Testis (tissue), 3 donors: ENCODE measurements around the gene NR2F6. TPM values are rescaled to one million over a fixed set of nuclear protein-coding genes. Genes with fewer than 3 reads are reported as not detected.
"Not testable (repeated sequence)": the region's sequence is repeated elsewhere in the genome, so short reads cannot be mapped to it uniquely, and the experiment has no call there.

Source experiments
- DNase-seq: peaks from one replicate; pipeline ENCODE4 v3.0.0-alpha.2; 2019
- H3K27ac ChIP-seq, 2 donors: fragments of 200-600 bp; sonication (generic); one replicate each; pipeline ENCODE4 v1.5.1; 2019
- H3K27me3 ChIP-seq: fragments of 200-600 bp; sonication (generic); one replicate; pipeline ENCODE4 v1.5.1; 2019
- H3K36me3 ChIP-seq: fragments of 200-600 bp; sonication (generic); one replicate; pipeline ENCODE4 v1.5.1; 2017; ENCODE audit warnings: low read depth; ENCODE audit errors: missing control alignments
- H3K4me1 ChIP-seq: fragments of 200-600 bp; sonication (generic); one replicate; pipeline ENCODE4 v1.5.1; 2019
- H3K4me3 ChIP-seq, 2 donors: fragments of 200-600 bp; sonication (generic); one replicate each; pipeline ENCODE4 v1.5.1; 2017 to 2019
- H3K9me3 ChIP-seq: fragments of 200-600 bp; sonication (generic); one replicate; pipeline ENCODE4 v1.5.1; 2017
- POLR2A ChIP-seq: fragments of 450-650 bp; IDR thresholded peaks from one replicate; pipeline ENCODE4 v1.6.1; 2017; ENCODE audit warnings: antibody characterized with exemption, mild to moderate bottlenecking, moderate library complexity
- WGBS, 2 donors: methylation state at CpG; one replicate each; pipeline ENCODE4 v1.1.5; 2018; 5-methylcytosine and 5-hydroxymethylcytosine counted together
- intact Hi-C: fragments of 100-400 bp; cut with DNase I; formaldehyde crosslinking; loops from one replicate; pipeline ENCODE4 v1.15.1; 2023; ENCODE audit warnings: low total_unique reads
- polyA plus RNA-seq: library from polyadenylated mRNA; stranded (reverse); fragments of 350-450 nt; fragmentation: Illumina TruSeq; extraction: RNeasy Lipid Tissue Mini Kit (QIAGEN cat#74804); gene quantifications from one replicate; pipeline ENCODE4 v1.2.3, GENCODE V29; 2014; ENCODE audit warnings: low read depth, low replicate concordance; ENCODE audit not compliant: insufficient read depth
- total RNA-seq, 2 donors: library from RNA; depleted of rRNA; stranded (reverse); fragments of >200 nt; gene quantifications; one replicate each; pipeline ENCODE4 v1.2.3, GENCODE V29; 2016
- TF ChIP-seq, protein P1 (sequence below), 3 experiments: fragments of 450-650 bp in 2 of 3; fragments of 200-600 bp in 1 of 3; sonication (generic) in 1 of 3; IDR thresholded peaks; one replicate each; pipeline ENCODE4 v1.5.1; 2016 to 2019; ENCODE audit warnings: antibody characterized with exemption in 3 of 3, mild to moderate bottlenecking in 2 of 3, moderate library complexity in 1 of 3

NR2F6 gene
- total and polyA plus RNA-seq, 3 donors from 2014 or later: 20.4 to 71.8 (median 63.1) TPM

DNA sequence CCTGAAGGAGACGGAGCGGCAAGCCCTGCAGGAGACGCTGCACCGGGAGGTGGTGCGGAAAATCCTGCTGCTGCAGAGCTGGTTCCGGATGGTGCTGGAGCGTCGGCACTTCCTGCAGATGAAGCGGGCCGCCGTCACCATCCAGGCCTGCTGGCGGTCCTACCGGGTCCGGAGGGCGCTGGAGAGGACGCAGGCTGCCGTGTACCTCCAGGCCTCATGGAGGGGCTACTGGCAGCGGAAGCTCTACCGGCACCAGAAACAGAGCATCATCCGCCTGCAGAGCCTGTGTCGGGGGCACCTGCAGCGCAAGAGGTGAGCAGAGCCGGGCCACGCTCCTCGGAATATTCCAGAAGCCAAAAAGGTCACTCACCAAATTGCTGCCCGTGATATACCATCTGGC, 53.0 kb downstream of the NR2F6 start:
- Histone ChIP-seq H3K4me3 (no peak overlapping the region), H3K9me3 (no peaks in the 10 kb centered on the region), H3K36me3 (no peaks in the 10 kb centered on the region), H3K27ac (no peak overlapping the region), H3K4me1 (no peaks in the 10 kb centered on the region), H3K27me3 (no peaks in the 10 kb centered on the region)
- intact Hi-C loops: no loop called here
- TF ChIP-seq POLR2A: no peak
- TF ChIP-seq, protein P1, sequence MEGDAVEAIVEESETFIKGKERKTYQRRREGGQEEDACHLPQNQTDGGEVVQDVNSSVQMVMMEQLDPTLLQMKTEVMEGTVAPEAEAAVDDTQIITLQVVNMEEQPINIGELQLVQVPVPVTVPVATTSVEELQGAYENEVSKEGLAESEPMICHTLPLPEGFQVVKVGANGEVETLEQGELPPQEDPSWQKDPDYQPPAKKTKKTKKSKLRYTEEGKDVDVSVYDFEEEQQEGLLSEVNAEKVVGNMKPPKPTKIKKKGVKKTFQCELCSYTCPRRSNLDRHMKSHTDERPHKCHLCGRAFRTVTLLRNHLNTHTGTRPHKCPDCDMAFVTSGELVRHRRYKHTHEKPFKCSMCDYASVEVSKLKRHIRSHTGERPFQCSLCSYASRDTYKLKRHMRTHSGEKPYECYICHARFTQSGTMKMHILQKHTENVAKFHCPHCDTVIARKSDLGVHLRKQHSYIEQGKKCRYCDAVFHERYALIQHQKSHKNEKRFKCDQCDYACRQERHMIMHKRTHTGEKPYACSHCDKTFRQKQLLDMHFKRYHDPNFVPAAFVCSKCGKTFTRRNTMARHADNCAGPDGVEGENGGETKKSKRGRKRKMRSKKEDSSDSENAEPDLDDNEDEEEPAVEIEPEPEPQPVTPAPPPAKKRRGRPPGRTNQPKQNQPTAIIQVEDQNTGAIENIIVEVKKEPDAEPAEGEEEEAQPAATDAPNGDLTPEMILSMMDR (IDR thresholded peaks at IDR 0.05): no peak
- no peak for DNase-seq
- WGBS, 2 donors: 95 to 96% methylated on average over 22 to 26 of the region's 26 CpGs

DNA sequence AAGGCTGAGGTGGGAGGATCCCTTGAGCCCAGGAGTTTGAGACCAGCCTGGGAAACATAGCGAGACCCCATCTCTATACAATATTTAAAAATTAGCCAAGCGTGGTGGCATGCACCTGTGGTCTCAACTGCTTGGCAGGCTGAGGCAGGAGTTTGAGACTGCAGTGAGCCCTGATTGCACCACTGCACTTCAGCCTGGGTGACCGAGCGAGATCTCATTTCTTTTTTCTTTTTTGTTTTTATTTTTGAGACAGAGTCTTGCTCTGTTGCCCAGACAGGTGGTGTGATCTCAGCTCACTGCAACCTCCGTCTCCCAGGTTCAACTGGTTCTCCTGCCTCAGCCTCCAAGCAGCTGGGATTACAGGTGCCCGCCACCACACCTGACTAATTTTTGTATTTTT, 54.0 kb downstream of the NR2F6 start:
- H3K4me3 ChIP-seq, H3K9me3 ChIP-seq, H3K36me3 ChIP-seq, DNase-seq, H3K27ac ChIP-seq, H3K4me1 ChIP-seq, intact Hi-C loops, H3K27me3 ChIP-seq: not testable (repeated sequence)
- WGBS, 2 donors: 86 to 96% methylated on average over 6 of the region's 6 CpGs

DNA sequence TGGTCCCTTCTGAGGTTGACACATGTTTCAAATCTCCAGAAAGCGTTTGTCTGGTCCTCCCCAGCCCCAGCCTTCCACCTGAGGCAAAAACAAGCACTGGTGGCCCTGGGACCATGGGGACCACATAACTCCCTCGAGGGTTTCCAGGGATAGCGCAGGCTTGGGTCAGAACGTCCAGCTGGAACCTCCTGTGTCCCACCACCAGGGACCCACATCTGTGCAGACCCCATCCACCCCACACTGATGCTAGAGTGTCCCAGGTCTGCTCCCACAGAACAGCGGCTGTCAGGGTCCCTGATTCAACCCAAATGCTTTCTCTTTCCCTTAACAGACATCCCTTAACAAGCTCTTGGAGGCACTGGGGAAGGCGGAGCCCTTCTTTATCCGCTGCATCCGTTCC, 60.1 kb downstream of the NR2F6 start:
- intact Hi-C loops: no loop called here
- no peaks in the 10 kb centered on the region for H3K27me3 ChIP-seq
- no peaks in the 10 kb centered on the region for H3K4me1 ChIP-seq
- H3K36me3 ChIP-seq: no peaks in the 10 kb centered on the region
- no peak overlapping the region for H3K27ac ChIP-seq
- 72 to 90% methylated on average over 6 to 8 of the region's 8 CpGs for WGBS, 2 donors
- H3K4me3 ChIP-seq: no peak overlapping the region
- TF ChIP-seq, protein P1 (IDR thresholded peaks at IDR 0.05): no peak
- no peak for TF ChIP-seq POLR2A
- H3K9me3 ChIP-seq: no peaks in the 10 kb centered on the region
- DNase-seq: no peak

DNA sequence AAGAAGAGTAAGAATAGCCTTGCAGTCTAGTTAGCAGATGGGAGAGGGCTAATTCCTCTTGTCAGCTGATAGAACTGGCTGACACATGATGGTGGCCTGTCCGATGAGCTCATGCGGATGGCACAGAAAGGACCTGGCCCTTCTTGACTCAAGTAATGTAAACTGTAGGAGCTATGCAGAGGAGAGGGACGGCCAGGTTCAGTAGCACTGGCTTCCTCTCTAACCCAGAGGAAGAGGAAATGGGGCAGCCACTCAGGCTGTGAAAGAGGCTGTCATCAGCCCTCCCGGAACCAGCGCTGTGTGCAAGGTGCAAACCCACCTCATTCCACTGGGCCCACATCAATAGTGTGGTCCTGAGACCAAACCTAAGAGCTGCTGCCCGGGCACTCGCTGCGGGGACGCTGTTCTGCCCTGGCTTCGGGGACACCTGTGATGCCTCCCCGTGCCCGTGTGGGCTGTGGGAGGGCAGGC, 61.3 kb downstream of the NR2F6 start:
- no peaks in the 10 kb centered on the region for H3K27me3 ChIP-seq
- H3K4me1 ChIP-seq: no peaks in the 10 kb centered on the region
- H3K27ac ChIP-seq: no peak overlapping the region
- intact Hi-C loops: no loop called here
- TF ChIP-seq, protein P1 (IDR thresholded peaks at IDR 0.05): no peak
- no peak for TF ChIP-seq POLR2A
- no peak overlapping the region for H3K4me3 ChIP-seq
- 84 to 96% methylated on average over 5 to 11 of the region's 12 CpGs for WGBS, 2 donors
- H3K9me3 ChIP-seq: no peaks in the 10 kb centered on the region
- no peak for DNase-seq
- no peaks in the 10 kb centered on the region for H3K36me3 ChIP-seq

DNA sequence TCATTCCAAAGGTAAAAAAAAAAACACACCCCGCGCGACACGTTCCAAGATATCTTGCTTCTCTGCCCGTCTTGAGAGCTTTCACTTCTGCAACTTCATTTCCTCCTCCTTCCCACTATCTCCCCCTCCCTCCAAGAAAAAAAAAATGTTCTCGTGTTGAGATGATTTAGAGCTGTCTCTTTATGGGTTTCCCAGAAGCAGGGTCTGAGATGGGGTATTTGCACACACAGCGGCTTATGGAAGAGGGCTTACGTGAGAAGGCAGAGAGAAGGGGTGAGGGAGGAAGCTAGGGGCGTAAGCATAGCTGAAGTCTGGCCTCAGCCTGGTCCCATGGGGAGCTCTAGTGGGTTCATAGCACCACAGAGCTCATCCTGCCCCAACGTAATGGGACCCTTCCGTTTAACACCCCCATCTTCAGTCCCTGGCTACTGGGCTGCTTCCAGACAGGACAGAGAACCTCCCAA, 61.8 kb downstream of the NR2F6 start:
- no peaks in the 10 kb centered on the region for H3K27me3 ChIP-seq
- intact Hi-C loops: no loop called here
- 83 to 89% methylated on average over 11 of the region's 11 CpGs for WGBS, 2 donors
- H3K9me3 ChIP-seq: no peaks in the 10 kb centered on the region
- no peak overlapping the region for H3K4me3 ChIP-seq
- no peak for TF ChIP-seq POLR2A
- TF ChIP-seq, protein P1 (IDR thresholded peaks at IDR 0.05): no peak
- H3K27ac ChIP-seq: no peak overlapping the region
- DNase-seq: no peak
- H3K4me1 ChIP-seq: no peaks in the 10 kb centered on the region
- no peaks in the 10 kb centered on the region for H3K36me3 ChIP-seq
